ENCODE results near the gene TFCP2.

GRCh38 chr12:51080136-51080535 is 92.8 kb downstream of the TFCP2 start:
- TF ChIP-seq CTCF (IDR thresholded peaks at IDR 0.05; ENCODE audit: insufficient read depth, low read length, poor library complexity, severe bottlenecking) (no peak), EZH2phosphoT487 (conservative IDR thresholded peaks at IDR 0.05; ENCODE audit: low read length) (no peak)

Data from SU-DHL-6 (cell line).